Measurements from ENCODE around the gene P2RY14.
"Not testable (repeated sequence)": the region's sequence is repeated elsewhere in the genome, so short reads cannot be mapped to it uniquely, and the experiment has no call there.

The P2RY14 gene

GRCh38 chr3:151171145-151171757, 107.1 kb downstream of the P2RY14 start:
- no peak for DNase-seq
- no peak overlapping the region for H3K23ac ChIP-seq (ENCODE audit: low read length)

GRCh38 chr3:151169948-151170679, 108.2 kb downstream of the P2RY14 start:
- not testable (repeated sequence) for DNase-seq

More at GRCh38 chr3:151171145-151171757, 107.1 kb downstream of the P2RY14 start:
- H4K5ac ChIP-seq (ENCODE audit: low read length) = no peak overlapping the region
- no CpG with 5 or more reads among the region's 5 CpGs for WGBS (ENCODE audit: extremely low coverage, insufficient coverage, low lambda C conversion rate)
- H2AK5ac ChIP-seq (ENCODE audit: low read length) = no peak overlapping the region
- no peak overlapping the region for H3K18ac ChIP-seq (ENCODE audit: low read length)
- H3K79me2 ChIP-seq (ENCODE audit: control insufficient read depth, insufficient read depth, low read length) = no peaks in the 10 kb centered on the region
- H3K4me3 ChIP-seq (ENCODE audit: low read length) = no peak overlapping the region
- H3K79me1 ChIP-seq (ENCODE audit: low read length) = no peaks in the 10 kb centered on the region
- no peaks in the 10 kb centered on the region for H3K36me3 ChIP-seq (ENCODE audit: control insufficient read depth, insufficient read depth, low read length)
- H2BK120ac ChIP-seq (ENCODE audit: low read depth, low read length) = no peak overlapping the region
- no peak overlapping the region for H3K4me2 ChIP-seq (ENCODE audit: low read length)
- H3K56ac ChIP-seq (ENCODE audit: low read length) = no peak overlapping the region
- no peak overlapping the region for H2BK5ac ChIP-seq (ENCODE audit: low read length)
- no peaks in the 10 kb centered on the region for H3K27me3 ChIP-seq (ENCODE audit: insufficient read depth, low read length, poor library complexity)
- no peaks in the 10 kb centered on the region for H3K4me1 ChIP-seq (ENCODE audit: control insufficient read depth, low read depth, low read length)
- H3K9ac ChIP-seq (ENCODE audit: low read length) = no peak overlapping the region
- no peak overlapping the region for H4K8ac ChIP-seq (ENCODE audit: low read depth, low read length)
- H3K27ac ChIP-seq (ENCODE audit: low read depth, low read length) = no peak overlapping the region
- no peak overlapping the region for H2BK15ac ChIP-seq (replicated peaks; ENCODE audit: low read depth)
- H3K4ac ChIP-seq (ENCODE audit: low read depth, low read length) = no peak overlapping the region

GRCh38 chr3:151169262-151169947, 108.9 kb downstream of the P2RY14 start:
- H3K4me3 ChIP-seq (ENCODE audit: low read length) = no peak overlapping the region
- H3K79me1 ChIP-seq (ENCODE audit: low read length) = no peaks in the 10 kb centered on the region
- no peaks in the 10 kb centered on the region for H3K79me2 ChIP-seq (ENCODE audit: control insufficient read depth, insufficient read depth, low read length)
- no CpG with 5 or more reads among the region's 9 CpGs for WGBS (ENCODE audit: extremely low coverage, insufficient coverage, low lambda C conversion rate)
- H3K36me3 ChIP-seq (ENCODE audit: control insufficient read depth, insufficient read depth, low read length) = no peaks in the 10 kb centered on the region
- no peak overlapping the region for H2BK120ac ChIP-seq (ENCODE audit: low read depth, low read length)
- no peak overlapping the region for H4K5ac ChIP-seq (ENCODE audit: low read length)
- H2AK5ac ChIP-seq (ENCODE audit: low read length) = no peak overlapping the region
- no peaks in the 10 kb centered on the region for H3K4me1 ChIP-seq (ENCODE audit: control insufficient read depth, low read depth, low read length)
- no peaks in the 10 kb centered on the region for H3K27me3 ChIP-seq (ENCODE audit: insufficient read depth, low read length, poor library complexity)
- no peak for DNase-seq
- H3K4me2 ChIP-seq (ENCODE audit: low read length) = no peak overlapping the region
- no peak overlapping the region for H3K18ac ChIP-seq (ENCODE audit: low read length)
- H3K4ac ChIP-seq (ENCODE audit: low read depth, low read length) = no peak overlapping the region
- H3K56ac ChIP-seq (ENCODE audit: low read length) = no peak overlapping the region
- no peak overlapping the region for H2BK15ac ChIP-seq (replicated peaks; ENCODE audit: low read depth)
- no peak overlapping the region for H2BK5ac ChIP-seq (ENCODE audit: low read length)
- H3K9ac ChIP-seq (ENCODE audit: low read length) = no peak overlapping the region
- H3K27ac ChIP-seq (ENCODE audit: low read depth, low read length) = no peak overlapping the region
- no peak overlapping the region for H3K23ac ChIP-seq (ENCODE audit: low read length)
- no peak overlapping the region for H4K8ac ChIP-seq (ENCODE audit: low read depth, low read length)

More at GRCh38 chr3:151169948-151170679, 108.2 kb downstream of the P2RY14 start:
- not testable (repeated sequence) for H3K79me2 ChIP-seq (ENCODE audit: control insufficient read depth, insufficient read depth, low read length); H2BK15ac ChIP-seq (replicated peaks; ENCODE audit: low read depth); H3K27ac ChIP-seq (ENCODE audit: low read depth, low read length); H3K4ac ChIP-seq (ENCODE audit: low read depth, low read length); H4K5ac ChIP-seq (ENCODE audit: low read length); H3K4me2 ChIP-seq (ENCODE audit: low read length); H3K9ac ChIP-seq (ENCODE audit: low read length); H2BK5ac ChIP-seq (ENCODE audit: low read length); H3K23ac ChIP-seq (ENCODE audit: low read length); H2BK120ac ChIP-seq (ENCODE audit: low read depth, low read length); H4K8ac ChIP-seq (ENCODE audit: low read depth, low read length); H3K79me1 ChIP-seq (ENCODE audit: low read length); H2AK5ac ChIP-seq (ENCODE audit: low read length); H3K18ac ChIP-seq (ENCODE audit: low read length); H3K27me3 ChIP-seq (ENCODE audit: insufficient read depth, low read length, poor library complexity); H3K56ac ChIP-seq (ENCODE audit: low read length); H3K36me3 ChIP-seq (ENCODE audit: control insufficient read depth, insufficient read depth, low read length); H3K4me3 ChIP-seq (ENCODE audit: low read length); H3K4me1 ChIP-seq (ENCODE audit: control insufficient read depth, low read depth, low read length)
- WGBS (ENCODE audit: extremely low coverage, insufficient coverage, low lambda C conversion rate) = no CpG with 5 or more reads among the region's 9 CpGs

GRCh38 chr3:151168269-151169094, 109.9 kb downstream of the P2RY14 start:
- no peaks in the 10 kb centered on the region for H3K4me1 ChIP-seq (ENCODE audit: control insufficient read depth, low read depth, low read length)
- no peak overlapping the region for H3K4me2 ChIP-seq (ENCODE audit: low read length)
- no peak overlapping the region for H4K8ac ChIP-seq (ENCODE audit: low read depth, low read length)
- H3K4me3 ChIP-seq (ENCODE audit: low read length) = no peak overlapping the region
- no peak overlapping the region for H3K23ac ChIP-seq (ENCODE audit: low read length)
- H3K79me1 ChIP-seq (ENCODE audit: low read length) = no peaks in the 10 kb centered on the region
- H3K18ac ChIP-seq (ENCODE audit: low read length) = no peak overlapping the region
- H4K5ac ChIP-seq (ENCODE audit: low read length) = no peak overlapping the region
- H2BK5ac ChIP-seq (ENCODE audit: low read length) = no peak overlapping the region
- H3K27me3 ChIP-seq (ENCODE audit: insufficient read depth, low read length, poor library complexity) = no peaks in the 10 kb centered on the region
- no peaks in the 10 kb centered on the region for H3K36me3 ChIP-seq (ENCODE audit: control insufficient read depth, insufficient read depth, low read length)
- H2BK120ac ChIP-seq (ENCODE audit: low read depth, low read length) = no peak overlapping the region
- no peak overlapping the region for H2BK15ac ChIP-seq (replicated peaks; ENCODE audit: low read depth)
- H3K27ac ChIP-seq (ENCODE audit: low read depth, low read length) = no peak overlapping the region
- no peaks in the 10 kb centered on the region for H3K79me2 ChIP-seq (ENCODE audit: control insufficient read depth, insufficient read depth, low read length)
- no peak overlapping the region for H3K56ac ChIP-seq (ENCODE audit: low read length)
- H2AK5ac ChIP-seq (ENCODE audit: low read length) = no peak overlapping the region
- 100% methylated on average over 1 of the region's 7 CpGs for WGBS (ENCODE audit: extremely low coverage, insufficient coverage, low lambda C conversion rate)
- H3K9ac ChIP-seq (ENCODE audit: low read length) = no peak overlapping the region
- DNase-seq = peak; percentile 74
- H3K4ac ChIP-seq (ENCODE audit: low read depth, low read length) = no peak overlapping the region

- Histone ChIP-seq H3K4me3 (ENCODE audit: low read length) (no peak overlapping the region), H3K27me3 (ENCODE audit: insufficient read depth, low read length, poor library complexity) (no peaks in the 10 kb centered on the region), H2AK5ac (ENCODE audit: low read length) (no peak overlapping the region), H3K4ac (ENCODE audit: low read depth, low read length) (no peak overlapping the region), H3K27ac (ENCODE audit: low read depth, low read length) (no peak overlapping the region), H2BK15ac (replicated peaks; ENCODE audit: low read depth) (no peak overlapping the region), H3K23ac (ENCODE audit: low read length) (no peak overlapping the region), H4K8ac (ENCODE audit: low read depth, low read length) (no peak overlapping the region), H2BK5ac (ENCODE audit: low read length) (no peak overlapping the region), H3K56ac (ENCODE audit: low read length) (no peak overlapping the region), H3K4me1 (ENCODE audit: control insufficient read depth, low read depth, low read length) (no peaks in the 10 kb centered on the region), H4K5ac (ENCODE audit: low read length) (no peak overlapping the region), H3K36me3 (ENCODE audit: control insufficient read depth, insufficient read depth, low read length) (no peaks in the 10 kb centered on the region), H3K79me1 (ENCODE audit: low read length) (no peaks in the 10 kb centered on the region), H3K79me2 (ENCODE audit: control insufficient read depth, insufficient read depth, low read length) (no peaks in the 10 kb centered on the region), H3K9ac (ENCODE audit: low read length) (no peak overlapping the region), H3K4me2 (ENCODE audit: low read length) (no peak overlapping the region), H3K18ac (ENCODE audit: low read length) (no peak overlapping the region), H2BK120ac (ENCODE audit: low read depth, low read length) (no peak overlapping the region)
- DNase-seq = no peak
- 100% methylated on average over 1 of the region's 3 CpGs for WGBS (ENCODE audit: extremely low coverage, insufficient coverage, low lambda C conversion rate)
Observed at GRCh38 chr3:151166161-151166560, 112.2 kb downstream of the P2RY14 start.

Measured in mesendoderm (in vitro differentiated cells).